DMS114 treated with DMSO at 0.1 percent for 48 hours (cell line): ENCODE data around the gene ZNF154.
A peak's percentile ranks its signal among the peaks of the same experiment; 100 is the strongest.

Source experiments
- DNase-seq: peaks from one replicate; lab custom pipeline; 2025; ENCODE audit not compliant: unreplicated experiment; lab: John Stamatoyannopoulos, UW

Gene ZNF154

GRCh38 chr19:57682226-57682766 is 26.7 kb downstream of the ZNF154 start:
- no peak for DNase-seq

GRCh38 chr19:57675881-57676280 is 33.1 kb downstream of the ZNF154 start:
- no peak for DNase-seq

GRCh38 chr19:57672466-57672865 is 36.5 kb downstream of the ZNF154 start:
- DNase-seq: no peak

- DNase-seq: no peak
Measured at GRCh38 chr19:57671124-57671895, 37.7 kb downstream of the ZNF154 start.

- no peak for DNase-seq
Measured at GRCh38 chr19:57668635-57669034, 40.4 kb downstream of the ZNF154 start, which contains the start of gene ZSCAN4. ZSCAN4 (plus strand) TSS chr19:57668935; CDS start chr19:57676146, 7,211 bp downstream.

- no peak for DNase-seq
Measured at GRCh38 chr19:57667228-57667627, 41.8 kb downstream of the ZNF154 start.

- no peak for DNase-seq
Measured at GRCh38 chr19:57665261-57665806, 43.7 kb downstream of the ZNF154 start.

- DNase-seq: peak; percentile 46
Measured at GRCh38 chr19:57664269-57665127, 44.5 kb downstream of the ZNF154 start.

GRCh38 chr19:57656346-57656745 is 52.7 kb downstream of the ZNF154 start:
- DNase-seq: no peak

GRCh38 chr19:57655443-57655842 is 53.6 kb downstream of the ZNF154 start:
- no peak for DNase-seq

- DNase-seq: no peak
Measured at GRCh38 chr19:57653689-57654088, 55.3 kb downstream of the ZNF154 start.

- DNase-seq: no peak
Measured at GRCh38 chr19:57651654-57651996, 57.4 kb downstream of the ZNF154 start.

- DNase-seq: no peak
Measured at GRCh38 chr19:57648331-57649003, 60.5 kb downstream of the ZNF154 start.
